Fibroblast of upper back skin (primary cell): ENCODE measurements around the gene ARRB1.

Source experiments
- DNase-seq: peaks from one replicate; pipeline ENCODE4 v3.0.0-alpha.2; 2013

ARRB1 gene

GRCh38 chr11:75271730-75272129, 79.7 kb downstream of the ARRB1 start:
- DNase-seq: no peak

GRCh38 chr11:75270896-75271418, 80.5 kb downstream of the ARRB1 start:
- DNase-seq: no peak

GRCh38 chr11:75269896-75270295, 81.6 kb downstream of the ARRB1 start:
- DNase-seq: no peak

- no peak for DNase-seq
These were observed 82.1 kb downstream of the ARRB1 start for GRCh38 chr11:75269367-75269660.

- DNase-seq: no peak
These were observed 82.7 kb downstream of the ARRB1 start for GRCh38 chr11:75268626-75269366.

- DNase-seq: no peak
These were observed 84.1 kb downstream of the ARRB1 start for GRCh38 chr11:75267171-75267970.

GRCh38 chr11:75265851-75266531, 85.5 kb downstream of the ARRB1 start:
- DNase-seq: no peak

- DNase-seq: no peak
These were observed 86.5 kb downstream of the ARRB1 start for GRCh38 chr11:75264971-75265370.

- DNase-seq: no peak
These were observed 87.1 kb downstream of the ARRB1 start for GRCh38 chr11:75264356-75264755.

- peak; percentile 16 for DNase-seq
These were observed 87.5 kb downstream of the ARRB1 start for GRCh38 chr11:75263944-75264349.

GRCh38 chr11:75262961-75263852, 88.3 kb downstream of the ARRB1 start:
- no peak for DNase-seq

GRCh38 chr11:75262436-75262835, 89.0 kb downstream of the ARRB1 start:
- DNase-seq: no peak

- DNase-seq: no peak
These were observed 89.5 kb downstream of the ARRB1 start for GRCh38 chr11:75261902-75262361.

GRCh38 chr11:75260396-75261170, 90.9 kb downstream of the ARRB1 start:
- DNase-seq: no peak

GRCh38 chr11:75254326-75254725, 97.1 kb downstream of the ARRB1 start:
- DNase-seq: no peak

- DNase-seq: no peak
These were observed 101.8 kb downstream of the ARRB1 start for GRCh38 chr11:75249704-75250103.

GRCh38 chr11:75248924-75249256, 102.6 kb downstream of the ARRB1 start:
- no peak for DNase-seq

GRCh38 chr11:75246671-75247350, 104.7 kb downstream of the ARRB1 start:
- DNase-seq: no peak

- DNase-seq: no peak
These were observed 105.3 kb downstream of the ARRB1 start for GRCh38 chr11:75246006-75246670.

GRCh38 chr11:75245356-75246005, 106.0 kb downstream of the ARRB1 start:
- DNase-seq: no peak
